ENCODE data around the gene RIMS1.

The RIMS1 gene

DNA sequence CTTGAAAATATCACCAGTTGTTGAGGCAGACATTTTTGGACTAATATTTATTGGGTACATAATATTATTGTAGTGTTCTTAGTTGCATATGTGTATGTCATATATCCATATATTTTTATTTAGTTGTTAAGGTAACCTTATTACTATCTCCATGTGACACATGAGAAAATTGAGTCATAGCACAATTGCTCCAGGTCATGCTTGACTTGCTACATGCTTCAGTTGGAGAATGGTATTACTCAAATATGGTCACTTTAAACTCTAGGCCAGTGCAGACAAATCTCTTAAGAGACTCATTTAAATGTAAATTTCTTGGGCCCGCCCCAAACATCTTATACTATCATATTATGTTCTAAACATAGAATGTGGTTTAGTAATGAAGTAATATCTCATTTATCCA lies 246.1 kb downstream of the RIMS1 start:
- TF ChIP-seq TAF1 (IDR thresholded peaks at IDR 0.05; ENCODE audit: borderline replicate concordance, low read depth, low read length) (no peak), POLR2A (IDR thresholded peaks at IDR 0.05; ENCODE audit: low read depth, low read length) (no peak), POLR2AphosphoS5 (IDR thresholded peaks at IDR 0.05; ENCODE audit: low read depth, low read length) (no peak)
- FAIRE-seq (no peak), DNase-seq (ENCODE audit: insufficient read length) (no peak)

DNA sequence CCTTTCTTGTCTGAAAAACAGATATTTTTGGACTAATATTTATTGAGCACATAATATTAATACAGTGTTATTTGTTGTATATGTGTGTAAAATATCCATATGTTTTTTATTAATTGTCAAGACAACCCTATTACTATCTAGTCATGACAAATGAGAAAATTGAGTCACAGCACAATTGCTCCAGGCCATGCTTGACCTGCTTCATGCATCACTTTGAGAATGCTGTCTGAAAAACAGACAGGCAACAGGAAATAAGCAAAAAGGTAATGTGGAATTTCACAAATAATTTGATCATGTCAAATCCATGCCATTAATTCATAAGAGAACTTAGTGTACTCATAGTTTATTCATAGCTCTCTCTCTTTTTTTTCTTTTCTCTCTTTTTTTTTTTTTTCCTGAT lies 246.5 kb downstream of the RIMS1 start:
- DNase-seq (ENCODE audit: insufficient read length) (no peak), FAIRE-seq (no peak)
- TF ChIP-seq POLR2A (IDR thresholded peaks at IDR 0.05; ENCODE audit: low read depth, low read length), result no peak
- no peak for TF ChIP-seq POLR2AphosphoS5 (IDR thresholded peaks at IDR 0.05; ENCODE audit: low read depth, low read length)
- no peak for TF ChIP-seq TAF1 (IDR thresholded peaks at IDR 0.05; ENCODE audit: borderline replicate concordance, low read depth, low read length)

DNA sequence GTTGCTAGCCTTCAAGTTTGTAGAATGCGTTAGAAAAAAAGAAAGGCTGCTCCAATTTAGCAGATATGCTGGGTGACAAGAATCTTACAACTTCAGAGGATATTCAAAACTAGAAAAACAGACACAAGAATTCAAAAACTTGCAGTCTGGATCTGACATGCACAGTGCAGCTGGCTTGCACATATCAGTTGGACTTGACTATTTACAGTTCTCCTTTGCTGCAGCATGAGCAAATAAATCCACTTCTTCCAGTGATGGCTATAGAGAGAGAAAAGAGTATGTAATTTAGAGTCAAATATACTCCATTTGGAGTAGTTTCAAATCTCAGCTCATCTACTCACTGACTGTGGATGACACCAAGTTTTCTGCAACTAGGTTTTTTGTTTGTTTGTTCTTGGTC lies 247.0 kb downstream of the RIMS1 start:
- FAIRE-seq, result no peak
- no peak for TF ChIP-seq POLR2A (IDR thresholded peaks at IDR 0.05; ENCODE audit: low read depth, low read length)
- TF ChIP-seq TAF1 (IDR thresholded peaks at IDR 0.05; ENCODE audit: borderline replicate concordance, low read depth, low read length), result no peak
- TF ChIP-seq POLR2AphosphoS5 (IDR thresholded peaks at IDR 0.05; ENCODE audit: low read depth, low read length), result no peak
- no peak for DNase-seq (ENCODE audit: insufficient read length)

DNA sequence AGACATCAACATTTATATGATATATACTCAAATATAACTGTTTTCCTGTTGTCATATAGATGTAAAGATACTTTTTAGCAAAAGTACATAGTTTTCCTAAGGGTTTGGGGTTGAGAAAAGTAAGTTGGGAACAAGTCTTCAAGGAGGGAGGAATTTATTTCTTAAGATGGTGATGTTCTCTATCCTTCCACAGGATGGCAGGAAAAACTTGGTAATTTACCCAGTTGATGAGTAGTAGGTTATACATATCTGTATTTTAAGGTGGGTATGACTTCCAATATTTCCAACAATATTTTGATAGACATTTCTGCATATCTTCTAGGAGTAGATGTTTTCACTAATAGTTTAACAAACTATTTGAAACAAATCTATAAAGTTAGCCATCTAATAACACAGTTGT lies 254.4 kb downstream of the RIMS1 start:
- DNase-seq (ENCODE audit: insufficient read length) (no peak), FAIRE-seq (no peak)
- TF ChIP-seq POLR2AphosphoS5 (IDR thresholded peaks at IDR 0.05; ENCODE audit: low read depth, low read length), result no peak
- no peak for TF ChIP-seq TAF1 (IDR thresholded peaks at IDR 0.05; ENCODE audit: borderline replicate concordance, low read depth, low read length)
- no peak for TF ChIP-seq POLR2A (IDR thresholded peaks at IDR 0.05; ENCODE audit: low read depth, low read length)

DNA sequence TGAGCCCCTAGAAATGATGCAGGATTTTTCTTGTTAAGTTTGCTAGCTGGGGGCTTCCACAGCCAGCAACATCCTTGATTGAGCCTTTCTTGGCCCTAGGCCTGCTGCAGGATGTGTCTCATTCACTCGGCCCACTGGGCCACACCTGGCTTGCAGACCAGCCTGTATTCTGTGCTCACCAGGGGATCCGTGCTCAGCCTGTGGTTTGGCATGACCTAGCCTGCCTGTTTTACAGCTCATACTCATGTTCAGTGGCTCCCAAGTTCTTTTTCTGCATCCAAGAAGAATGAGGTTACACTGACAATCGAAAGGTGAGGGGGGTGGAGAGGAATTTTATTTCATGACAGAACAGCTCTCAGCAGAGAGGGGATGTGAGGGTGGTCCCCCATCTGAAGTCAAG lies 263.4 kb downstream of the RIMS1 start:
- DNase-seq (ENCODE audit: insufficient read length), result no peak
- TF ChIP-seq TAF1 (IDR thresholded peaks at IDR 0.05; ENCODE audit: borderline replicate concordance, low read depth, low read length) (no peak), POLR2A (IDR thresholded peaks at IDR 0.05; ENCODE audit: low read depth, low read length) (no peak), POLR2AphosphoS5 (IDR thresholded peaks at IDR 0.05; ENCODE audit: low read depth, low read length) (no peak)
- FAIRE-seq, result no peak

DNA sequence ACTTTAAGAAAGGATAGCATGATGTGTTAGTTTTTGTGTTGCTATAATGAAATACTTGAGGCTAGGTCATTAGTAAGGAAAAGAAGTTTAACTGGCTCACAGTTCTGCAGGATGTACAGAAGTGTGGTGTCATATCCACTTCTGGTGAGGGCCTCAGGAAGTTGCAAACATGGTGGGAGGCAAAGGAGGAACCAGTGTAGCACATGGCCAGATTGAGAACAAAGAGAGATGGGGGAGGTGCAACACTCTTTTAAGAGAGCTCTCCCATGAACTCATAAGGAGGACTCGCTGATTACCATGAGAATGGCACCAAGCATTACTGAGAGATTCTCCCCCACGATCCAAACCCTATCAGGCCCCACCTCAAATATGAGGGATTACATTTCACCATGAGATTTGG lies 265.4 kb downstream of the RIMS1 start:
- FAIRE-seq (no peak), DNase-seq (ENCODE audit: insufficient read length) (no peak)
- TF ChIP-seq POLR2AphosphoS5 (IDR thresholded peaks at IDR 0.05; ENCODE audit: low read depth, low read length) (no peak), POLR2A (IDR thresholded peaks at IDR 0.05; ENCODE audit: low read depth, low read length) (no peak), TAF1 (IDR thresholded peaks at IDR 0.05; ENCODE audit: borderline replicate concordance, low read depth, low read length) (no peak)

DNA sequence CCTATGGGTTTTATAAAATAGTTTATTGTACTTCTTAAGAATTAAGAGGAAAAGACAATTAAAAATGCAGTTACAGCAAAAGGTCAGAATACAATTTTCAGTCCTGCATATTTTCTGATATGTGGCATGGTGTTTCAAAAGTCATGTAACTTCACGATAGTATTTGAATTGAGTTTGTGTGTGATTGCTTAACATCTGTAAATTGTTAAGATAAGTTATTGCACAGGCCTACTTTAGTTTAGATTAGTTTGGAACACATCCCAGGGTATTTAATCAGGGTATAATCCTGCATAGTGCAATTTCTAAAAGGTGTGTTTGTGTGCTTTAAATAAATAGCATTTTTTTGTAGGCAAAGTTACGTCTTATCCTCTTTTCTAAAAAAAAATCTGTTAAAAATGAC lies 289.6 kb downstream of the RIMS1 start:
- FAIRE-seq (no peak), DNase-seq (ENCODE audit: insufficient read length) (no peak)
- TF ChIP-seq TAF1 (IDR thresholded peaks at IDR 0.05; ENCODE audit: borderline replicate concordance, low read depth, low read length), result no peak
- TF ChIP-seq POLR2A (IDR thresholded peaks at IDR 0.05; ENCODE audit: low read depth, low read length), result no peak
- TF ChIP-seq POLR2AphosphoS5 (IDR thresholded peaks at IDR 0.05; ENCODE audit: low read depth, low read length), result no peak

DNA sequence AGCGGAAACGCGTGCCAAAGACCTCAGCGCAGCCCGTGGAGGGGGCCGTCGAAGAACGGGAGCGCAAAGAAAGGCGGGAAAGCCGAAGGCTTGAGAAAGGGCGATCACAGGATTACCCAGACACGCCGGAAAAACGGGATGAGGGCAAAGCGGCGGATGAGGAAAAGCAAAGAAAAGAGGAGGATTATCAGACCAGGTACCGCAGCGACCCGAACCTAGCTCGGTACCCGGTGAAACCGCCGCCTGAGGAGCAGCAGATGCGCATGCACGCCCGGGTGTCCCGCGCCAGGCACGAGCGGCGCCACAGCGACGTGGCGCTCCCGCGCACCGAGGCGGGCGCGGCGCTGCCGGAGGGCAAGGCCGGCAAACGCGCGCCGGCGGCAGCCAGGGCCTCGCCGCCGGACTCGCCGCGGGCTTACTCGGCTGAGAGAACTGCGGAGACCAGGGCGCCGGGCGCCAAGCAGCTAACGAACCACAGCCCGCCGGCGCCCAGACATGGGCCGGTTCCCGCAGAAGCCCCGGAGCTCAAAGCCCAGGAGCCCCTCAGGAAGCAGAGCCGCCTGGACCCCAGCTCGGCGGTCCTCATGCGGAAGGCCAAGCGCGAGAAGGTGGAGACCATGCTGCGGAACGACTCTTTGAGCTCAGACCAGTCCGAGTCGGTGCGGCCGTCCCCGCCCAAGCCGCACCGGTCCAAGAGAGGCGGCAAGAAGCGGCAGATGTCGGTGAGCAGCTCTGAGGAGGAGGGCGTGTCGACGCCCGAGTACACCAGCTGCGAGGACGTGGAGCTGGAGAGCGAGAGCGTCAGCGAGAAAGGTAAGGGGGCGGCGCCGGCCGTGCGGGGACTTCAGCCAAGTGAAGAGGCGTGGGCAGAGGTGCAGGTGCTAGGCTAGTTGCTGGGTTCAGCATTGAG lies 296.2 kb downstream of the RIMS1 start:
- peak; percentile 15 for DNase-seq (ENCODE audit: insufficient read length)
- FAIRE-seq, result no peak
- TF ChIP-seq POLR2A (IDR thresholded peaks at IDR 0.05; ENCODE audit: low read depth, low read length) (no peak), POLR2AphosphoS5 (IDR thresholded peaks at IDR 0.05; ENCODE audit: low read depth, low read length) (no peak)

DNA sequence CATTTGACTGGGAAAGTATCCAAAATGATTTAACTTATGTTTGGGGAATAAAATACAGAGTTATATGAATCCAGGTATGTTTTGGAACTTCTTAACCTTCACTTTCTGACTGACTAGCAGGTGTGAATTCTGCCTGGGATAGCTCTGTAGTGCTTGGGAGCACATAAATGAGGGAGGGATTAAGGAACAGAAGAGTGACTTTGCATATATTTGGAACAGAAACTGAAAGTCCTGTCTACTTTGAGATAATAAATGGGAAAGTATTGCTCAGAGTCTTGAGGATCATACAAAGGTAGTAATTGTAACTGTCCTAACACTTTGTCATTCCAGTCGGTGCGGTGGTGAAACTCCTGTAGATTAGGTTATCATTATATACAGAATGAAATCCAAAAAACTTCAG lies 317.6 kb downstream of the RIMS1 start:
- TF ChIP-seq POLR2AphosphoS5 (IDR thresholded peaks at IDR 0.05; ENCODE audit: low read depth, low read length), result no peak
- TF ChIP-seq TAF1 (IDR thresholded peaks at IDR 0.05; ENCODE audit: borderline replicate concordance, low read depth, low read length), result no peak
- TF ChIP-seq POLR2A (IDR thresholded peaks at IDR 0.05; ENCODE audit: low read depth, low read length), result no peak
- DNase-seq (ENCODE audit: insufficient read length) (no peak), FAIRE-seq (no peak)

DNA sequence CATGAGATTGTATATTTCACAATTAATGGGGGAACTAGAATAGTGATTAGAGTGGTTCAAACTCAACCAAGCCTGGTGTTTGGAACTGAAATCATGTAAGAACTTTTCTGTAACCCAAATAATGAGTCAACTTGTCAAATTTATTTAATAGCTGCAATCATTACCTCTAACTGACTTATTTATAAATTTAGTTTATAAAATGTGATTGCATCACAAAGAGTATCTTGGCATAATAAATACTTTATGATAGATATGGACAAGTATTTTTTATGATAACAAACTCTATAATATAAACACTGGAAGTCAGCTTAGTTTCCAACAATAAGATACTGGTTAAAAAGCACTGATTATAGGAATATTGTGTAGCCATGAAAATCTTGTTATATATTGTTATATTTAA lies 319.1 kb downstream of the RIMS1 start:
- FAIRE-seq, result no peak
- TF ChIP-seq TAF1 (IDR thresholded peaks at IDR 0.05; ENCODE audit: borderline replicate concordance, low read depth, low read length), result no peak
- no peak for TF ChIP-seq POLR2AphosphoS5 (IDR thresholded peaks at IDR 0.05; ENCODE audit: low read depth, low read length)
- TF ChIP-seq POLR2A (IDR thresholded peaks at IDR 0.05; ENCODE audit: low read depth, low read length), result no peak

DNA sequence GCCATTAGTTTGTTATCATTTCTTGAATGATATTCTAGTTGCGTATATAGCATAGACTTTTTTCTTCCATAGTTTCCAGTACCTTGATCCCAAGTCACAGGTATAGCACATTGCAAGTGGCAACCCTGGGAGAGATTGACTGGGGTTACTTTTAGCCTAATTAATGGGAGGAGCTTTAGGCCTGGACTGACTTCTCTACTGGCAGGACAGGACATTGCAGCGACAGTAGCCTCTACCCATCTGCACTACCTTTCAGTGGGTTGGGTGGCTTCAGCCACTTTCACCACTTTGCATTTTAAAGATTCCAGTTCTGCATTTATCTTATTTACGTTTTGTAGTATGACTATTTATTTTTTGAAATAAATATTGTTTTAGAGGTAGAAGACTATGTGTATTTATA lies 320.3 kb downstream of the RIMS1 start:
- FAIRE-seq (no peak), DNase-seq (ENCODE audit: insufficient read length) (no peak)
- TF ChIP-seq POLR2AphosphoS5 (IDR thresholded peaks at IDR 0.05; ENCODE audit: low read depth, low read length) (no peak), POLR2A (IDR thresholded peaks at IDR 0.05; ENCODE audit: low read depth, low read length) (no peak), TAF1 (IDR thresholded peaks at IDR 0.05; ENCODE audit: borderline replicate concordance, low read depth, low read length) (no peak)

More for the DNA sequence above, 319.1 kb downstream of the RIMS1 start:
- no peak for DNase-seq (ENCODE audit: insufficient read length)

DNA sequence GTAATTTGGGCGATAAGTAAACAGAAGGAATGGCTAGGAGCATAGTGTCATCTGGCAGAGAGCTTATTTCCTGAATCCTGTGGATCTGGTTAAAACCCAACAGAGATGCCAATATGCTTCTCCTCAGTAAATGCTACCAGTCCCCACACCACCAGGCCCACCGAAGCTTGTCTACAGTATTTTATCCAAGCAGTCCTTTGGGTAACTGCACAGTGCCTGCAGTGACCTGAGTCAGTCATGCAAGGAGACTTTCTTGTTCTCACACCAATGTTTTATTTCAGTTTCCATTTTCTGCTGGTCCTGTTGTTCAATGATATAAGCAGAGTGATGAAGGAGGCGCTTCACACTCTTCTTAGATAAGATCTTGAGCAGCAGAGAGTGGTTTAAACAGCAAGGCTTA lies 326.3 kb downstream of the RIMS1 start:
- FAIRE-seq, result no peak
- no peak for TF ChIP-seq POLR2AphosphoS5 (IDR thresholded peaks at IDR 0.05; ENCODE audit: low read depth, low read length)
- TF ChIP-seq TAF1 (IDR thresholded peaks at IDR 0.05; ENCODE audit: borderline replicate concordance, low read depth, low read length), result no peak
- no peak for TF ChIP-seq POLR2A (IDR thresholded peaks at IDR 0.05; ENCODE audit: low read depth, low read length)
- DNase-seq (ENCODE audit: insufficient read length), result no peak
